DOHH2 (cell line): ENCODE data around the gene RPUSD1.
A peak's percentile ranks its signal among the peaks of the same experiment; 100 is the strongest.

ENCODE experiments used
- H3F3A ChIP-seq: fragments of 200-600 bp; sonication (generic), shearing (Covaris generic); 2 replicates; pipeline ENCODE4 v1.6.0; 2016; ENCODE audit warnings: antibody characterized with exemption, mild to moderate bottlenecking; ENCODE audit not compliant: control insufficient read depth, insufficient read depth
- H3K27ac ChIP-seq: fragments of 200-600 bp; sonication (generic); 2 replicates; pipeline ENCODE4 v1.5.1; 2014; ENCODE audit warnings: low read depth, mild to moderate bottlenecking, low read length, moderate library complexity
- H3K27me3 ChIP-seq: fragments of 200-600 bp; sonication (generic); 2 replicates; pipeline ENCODE4 v1.6.1; 2014; ENCODE audit warnings: mild to moderate bottlenecking, low read length, mixed read lengths; ENCODE audit not compliant: control insufficient read depth
- H3K36me3 ChIP-seq: fragments of 200-600 bp; sonication (generic); 2 replicates; pipeline ENCODE4 v1.6.1; 2014; ENCODE audit warnings: mild to moderate bottlenecking, low read length, moderate library complexity, mixed read lengths; ENCODE audit not compliant: control insufficient read depth
- H3K4me1 ChIP-seq: fragments of 200-600 bp; sonication (generic); 2 replicates; pipeline ENCODE4 v1.6.1; 2014; ENCODE audit warnings: mild to moderate bottlenecking, low read length, mixed read lengths; ENCODE audit not compliant: control insufficient read depth
- H3K4me2 ChIP-seq: fragments of 200-600 bp; sonication (generic); 2 replicates; pipeline ENCODE4 v1.6.0; 2014; ENCODE audit warnings: mild to moderate bottlenecking, low read length, moderate library complexity
- H3K4me3 ChIP-seq: fragments of 200-600 bp; sonication (generic); 2 replicates; pipeline ENCODE4 v1.5.1; 2014; ENCODE audit warnings: mild to moderate bottlenecking, low read length, mixed read lengths
- H3K79me2 ChIP-seq: fragments of 200-600 bp; sonication (generic); 2 replicates; pipeline ENCODE4 v1.6.1; 2014; ENCODE audit warnings: mild to moderate bottlenecking, low read length, mixed read lengths; ENCODE audit not compliant: control insufficient read depth
- H3K9me2 ChIP-seq: fragments of 200-600 bp; sonication (generic); replicated peaks from 2 replicates; pipeline ENCODE4 v1.6.1; 2014; ENCODE audit warnings: mild to moderate bottlenecking, low read length, mixed read lengths; ENCODE audit not compliant: control insufficient read depth
- H3K9me3 ChIP-seq: fragments of 200-600 bp; sonication (generic); 2 replicates; pipeline ENCODE4 v1.6.1; 2014; ENCODE audit warnings: antibody characterized with exemption, low read length, mixed read lengths; ENCODE audit not compliant: control insufficient read depth, insufficient read depth
- H4K20me1 ChIP-seq: fragments of 200-600 bp; sonication (generic); 2 replicates; pipeline ENCODE4 v1.6.0; 2014; ENCODE audit warnings: low read depth, mild to moderate bottlenecking, antibody characterized with exemption, low read length, moderate library complexity; ENCODE audit not compliant: control insufficient read depth, insufficient read depth
- CTCF ChIP-seq: fragments of 200-600 bp; sonication (generic); IDR thresholded peaks from one replicate; pipeline ENCODE4 v1.5.1; 2014; ENCODE audit warnings: antibody characterized with exemption, mild to moderate bottlenecking, low read depth, low read length; ENCODE audit not compliant: poor library complexity, severe bottlenecking
- EZH2phosphoT487 ChIP-seq: fragments of 200-600 bp; sonication (generic); IDR thresholded peaks from 2 replicates; pipeline ENCODE4 v1.6.1; 2017; ENCODE audit warnings: borderline replicate concordance, mild to moderate bottlenecking, antibody characterized with exemption, low read length, moderate library complexity, mixed read lengths

Gene RPUSD1

GRCh38 chr16:736936-737481 is 51.2 kb downstream of the RPUSD1 start:
- TF ChIP-seq CTCF = no peak
- TF ChIP-seq EZH2phosphoT487 = no peak
- peak overlapping the region; percentile 100 for H3K27ac ChIP-seq
- peak overlapping the region; percentile 100 for H3K4me2 ChIP-seq
- H3K9me3 ChIP-seq = no peaks in the 10 kb centered on the region
- H4K20me1 ChIP-seq = no peaks in the 10 kb centered on the region
- peaks cover 78% of the 10 kb centered on the region for H3K36me3 ChIP-seq
- peaks cover 44% of the 10 kb centered on the region for H3K79me2 ChIP-seq
- no peaks in the 10 kb centered on the region for H3K9me2 ChIP-seq
- peaks cover 15% of the 10 kb centered on the region for H3F3A ChIP-seq
- H3K27me3 ChIP-seq = no peaks in the 10 kb centered on the region
- H3K4me1 ChIP-seq = peaks cover 74% of the 10 kb centered on the region
- H3K4me3 ChIP-seq = peak overlapping the region; percentile 96

GRCh38 chr16:735982-736453 is 52.2 kb downstream of the RPUSD1 start:
- Histone ChIP-seq H3K9me2 (no peaks in the 10 kb centered on the region), H4K20me1 (no peaks in the 10 kb centered on the region), H3K27me3 (no peaks in the 10 kb centered on the region), H3K4me2 (peak overlapping the region; percentile 100), H3K9me3 (no peaks in the 10 kb centered on the region), H3K36me3 (peaks cover 87% of the 10 kb centered on the region), H3F3A (peaks cover 15% of the 10 kb centered on the region), H3K4me1 (peaks cover 77% of the 10 kb centered on the region), H3K79me2 (peaks cover 44% of the 10 kb centered on the region), H3K4me3 (peak overlapping the region; percentile 96), H3K27ac (peak overlapping the region; percentile 100)
- TF ChIP-seq EZH2phosphoT487 = no peak
- no peak for TF ChIP-seq CTCF

- Histone ChIP-seq H3K9me3 (no peaks in the 10 kb centered on the region), H3K27ac (peak overlapping the region; percentile 100), H3K4me1 (peaks cover 78% of the 10 kb centered on the region), H3K4me3 (0 out of 2 replicates have a peak overlapping the region, but pooled peaks have one; percentile 96), H3K9me2 (no peaks in the 10 kb centered on the region), H3F3A (peaks cover 15% of the 10 kb centered on the region), H3K79me2 (peaks cover 39% of the 10 kb centered on the region), H3K4me2 (peak overlapping the region; percentile 100), H4K20me1 (no peaks in the 10 kb centered on the region), H3K36me3 (peaks cover 90% of the 10 kb centered on the region), H3K27me3 (no peaks in the 10 kb centered on the region)
- TF ChIP-seq CTCF (no peak), EZH2phosphoT487 (no peak)
Measured at GRCh38 chr16:734981-735881, 53.0 kb downstream of the RPUSD1 start.
